ENCODE measurements around the gene SDF4.

The SDF4 gene

GRCh38 chr1:1240822-1241587, 9.2 kb upstream of the SDF4 start:
- no peak for DNase-seq

GRCh38 chr1:1240348-1240732, 8.5 kb upstream of the SDF4 start:
- DNase-seq = no peak

- no peak for DNase-seq
Measured at GRCh38 chr1:1239614-1240347, 8.0 kb upstream of the SDF4 start.

GRCh38 chr1:1239227-1239613, 7.4 kb upstream of the SDF4 start:
- DNase-seq = no peak

GRCh38 chr1:1238702-1239178, 6.9 kb upstream of the SDF4 start:
- no peak for DNase-seq

- DNase-seq = no peak
Measured at GRCh38 chr1:1237874-1238701, 6.3 kb upstream of the SDF4 start.

GRCh38 chr1:1236945-1237873, 5.4 kb upstream of the SDF4 start:
- no peak for DNase-seq

GRCh38 chr1:1236176-1236763, 4.5 kb upstream of the SDF4 start:
- no peak for DNase-seq

GRCh38 chr1:1235016-1235744, 3.4 kb upstream of the SDF4 start:
- DNase-seq = no peak

GRCh38 chr1:1234180-1234808, 2.5 kb upstream of the SDF4 start:
- DNase-seq = no peak

- no peak for DNase-seq
Measured at GRCh38 chr1:1233567-1233892, 1.7 kb upstream of the SDF4 start.

GRCh38 chr1:1232796-1233566, 1.2 kb upstream of the SDF4 start:
- DNase-seq = no peak

GRCh38 chr1:1232208-1232795, 501 bp upstream of the SDF4 start, which contains the start of gene B3GALT6:
Gene B3GALT6, plus strand, starts transcription at chr1:1232237. Its CDS starts 42 bp downstream, at chr1:1232279.
- no peak for DNase-seq

- DNase-seq = no peak
Measured at GRCh38 chr1:1230656-1231399, 973 bp downstream of the SDF4 start.

GRCh38 chr1:1229770-1230169, 2.0 kb downstream of the SDF4 start:
- no peak for DNase-seq

GRCh38 chr1:1228596-1229321, 3.0 kb downstream of the SDF4 start:
- no peak for DNase-seq

- DNase-seq = no peak
Measured at GRCh38 chr1:1228187-1228586, 3.6 kb downstream of the SDF4 start.

GRCh38 chr1:1227386-1227785, 4.4 kb downstream of the SDF4 start:
- DNase-seq = no peak
